ENCODE data around the gene RFNG. TPM values are rescaled to one million over a fixed set of nuclear protein-coding genes. Genes with fewer than 3 reads are reported as not detected.
A peak's percentile ranks its signal among the peaks of the same experiment; 100 is the strongest.

Gene RFNG
- total and polyA plus RNA-seq, 10 of the 15 experiments (the other 5 are each of a cell fraction or from before 2014, with no cell fraction given) = 0.10 to 19.6 (median 6.2) TPM

GRCh38 chr17:82063424-82064415 lies 12.1 kb upstream of the RFNG start:
- Histone ChIP-seq H3K9ac (ENCODE audit: control insufficient read depth, insufficient read depth, low read length) (no peak overlapping the region), H3K36me3 (ENCODE audit: control insufficient read depth in 2 of 2, insufficient read depth in 2 of 2, low read length in 1 of 2) (peaks cover 3 to 19% of the 10 kb centered on the region in 2 experiments; a peak in 3 of 4 replicates), H3K4me3 (peak overlapping the region; percentile 90; the same call in 1 of the 2 replicates), H2AFZ (ENCODE audit: control insufficient read depth, low read depth, low read length) (no peak overlapping the region), H3K9me3 (replicated peaks; ENCODE audit: control insufficient read depth, insufficient read depth, low read length) (no peaks in the 10 kb centered on the region), H3K27ac (ENCODE audit: control insufficient read depth, insufficient read depth) (no peak overlapping the region), H3K27me3 (replicated peaks in 1 of 2; ENCODE audit: control insufficient read depth in 2 of 2, insufficient read depth in 2 of 2, low read length in 1 of 2) (no peaks in the 10 kb centered on the region), H3K4me1 (ENCODE audit: control insufficient read depth, insufficient read depth, low read length) (peaks cover 8% of the 10 kb centered on the region), H3K4me2 (ENCODE audit: control insufficient read depth, insufficient read depth) (peak overlapping the region; percentile 82; the same call in 1 of the 2 replicates), H3K79me2 (ENCODE audit: control insufficient read depth, insufficient read depth, low read length) (peaks cover 20% of the 10 kb centered on the region), H4K20me1 (ENCODE audit: control insufficient read depth, insufficient read depth) (no peaks in the 10 kb centered on the region)
- SMC1A ChIA-PET (ENCODE audit: uncharacterized antibody, unreplicated experiment) = interaction anchor here (0.8 kb wide), 1 partner anchor 26 kb away, joined by 3 read pairs; the partner anchor contains the start of gene DCXR
- POLR2A ChIA-PET = no interaction called here
- no peak for FAIRE-seq
- CTCF ChIA-PET = interaction anchor here (1.0 kb wide), 1 partner anchor 102 kb away, joined by 3 read pairs; no protein-coding TSS in a partner anchor
- TF ChIP-seq SUZ12 (IDR thresholded peaks at IDR 0.05; ENCODE audit: unreplicated experiment) (no peak), ZNF24 (IDR thresholded peaks at IDR 0.05) (no peak), JUNB (IDR thresholded peaks at IDR 0.05) (no peak), KAT2A (conservative IDR thresholded peaks at IDR 0.05; ENCODE audit: control insufficient read depth, low read depth, low read length) (no peak), POU2F2 (IDR thresholded peaks at IDR 0.05; ENCODE audit: borderline replicate concordance, low read depth, low read length) (no peak), NR2C2 (IDR thresholded peaks at IDR 0.05; ENCODE audit: borderline replicate concordance, control insufficient read depth, insufficient read length, low read depth) (no peak), RELA (IDR thresholded peaks at IDR 0.05; ENCODE audit: borderline replicate concordance, partially characterized antibody) (no peak), ZNF274 (IDR thresholded peaks at IDR 0.05; ENCODE audit: insufficient read depth, insufficient read length) (no peak), ZNF207 (IDR thresholded peaks at IDR 0.05; ENCODE audit: borderline replicate concordance) (no peak), SREBF1 (IDR thresholded peaks at IDR 0.05; ENCODE audit: low read length) (no peak)
- intact Hi-C loops (cut with micrococcal nuclease; ENCODE audit: unreplicated experiment) = no loop called here
- ATAC-seq = no peak
- 75% methylated on average over 20 of the region's 20 CpGs for WGBS (ENCODE audit: insufficient coverage, insufficient replicate concordance, low lambda C conversion rate, missing lambda C conversion rate)
- RAD21 ChIA-PET (ENCODE audit: unreplicated experiment) = no interaction called here
- no TSS peak for BruUV-seq (replicated peaks)
- in situ Hi-C loops (cut with MboI) = no loop called here
- DNase-seq (ENCODE audit: low read depth, low spot score) = no peak
